Measurements from ENCODE around the gene ARMC2.

GRCh38 chr6:108993876-108994275 is 145.7 kb downstream of the ARMC2 start:
- TF ChIP-seq CTCF (IDR thresholded peaks at IDR 0.05; ENCODE audit: low read depth, low read length, poor library complexity, severe bottlenecking): no peak
- no peak for TF ChIP-seq EZH2phosphoT487 (IDR thresholded peaks at IDR 0.05; ENCODE audit: borderline replicate concordance, low read length)

Data from DOHH2 (cell line).